ENCODE results near the gene COL6A3.
"Not testable (repeated sequence)": the region's sequence is repeated elsewhere in the genome, so short reads cannot be mapped to it uniquely, and the experiment has no call there.

GRCh38 chr2:237354172-237354571 is 59.8 kb downstream of the COL6A3 start:
- not testable (repeated sequence) for TF ChIP-seq CTCF (conservative IDR thresholded peaks at IDR 0.05); EZH2 (IDR thresholded peaks at IDR 0.05; ENCODE audit: low read depth)

Measured in PC-9 (cell line).